ENCODE results near the gene CYP27A1.
"Not testable (repeated sequence)": the region's sequence is repeated elsewhere in the genome, so short reads cannot be mapped to it uniquely, and the experiment has no call there.

Gene CYP27A1

GRCh38 chr2:218831378-218831990 lies 49.5 kb downstream of the CYP27A1 start, which contains the start of gene PRKAG3:
Gene PRKAG3, minus strand, starts transcription at chr2:218831803.
- no peak for DNase-seq (ENCODE audit: low read depth in 2 of 2)

GRCh38 chr2:218832081-218832480 lies 50.1 kb downstream of the CYP27A1 start:
- no peak for DNase-seq (ENCODE audit: low read depth in 2 of 2)

GRCh38 chr2:218832520-218832919 lies 50.6 kb downstream of the CYP27A1 start:
- DNase-seq (ENCODE audit: low read depth in 2 of 2) = no peak

GRCh38 chr2:218833023-218833609 lies 51.2 kb downstream of the CYP27A1 start:
- DNase-seq (ENCODE audit: low read depth in 2 of 2) = no peak

GRCh38 chr2:218834685-218835084 lies 52.7 kb downstream of the CYP27A1 start:
- no peak for DNase-seq (ENCODE audit: low read depth in 2 of 2)

- no peak for DNase-seq (ENCODE audit: low read depth in 2 of 2)
Observed at GRCh38 chr2:218837495-218837894, 55.5 kb downstream of the CYP27A1 start.

- DNase-seq (ENCODE audit: low read depth in 2 of 2) = no peak
Observed at GRCh38 chr2:218839430-218839829, 57.5 kb downstream of the CYP27A1 start.

- no peak for DNase-seq (ENCODE audit: low read depth in 2 of 2)
Observed at GRCh38 chr2:218839888-218840287, 57.9 kb downstream of the CYP27A1 start.

GRCh38 chr2:218844334-218844733 lies 62.4 kb downstream of the CYP27A1 start:
- not testable (repeated sequence) for DNase-seq (ENCODE audit: low read depth in 2 of 2)

- DNase-seq (ENCODE audit: low read depth in 2 of 2) = not testable (repeated sequence)
Observed at GRCh38 chr2:218846963-218847362, 65.0 kb downstream of the CYP27A1 start.

- no peak for DNase-seq (ENCODE audit: low read depth in 2 of 2)
Observed at GRCh38 chr2:218849721-218850120, 67.8 kb downstream of the CYP27A1 start.

GRCh38 chr2:218850796-218851195 lies 68.8 kb downstream of the CYP27A1 start:
- DNase-seq (ENCODE audit: low read depth in 2 of 2) = no peak

GRCh38 chr2:218851286-218851685 lies 69.3 kb downstream of the CYP27A1 start:
- no peak for DNase-seq (ENCODE audit: low read depth in 2 of 2)

- peak; percentile 34 to 48 for DNase-seq (ENCODE audit: low read depth in 2 of 2)
Observed at GRCh38 chr2:218852911-218853667, 71.1 kb downstream of the CYP27A1 start.

- DNase-seq (ENCODE audit: low read depth in 2 of 2) = no peak
Observed at GRCh38 chr2:218853766-218854165, 71.8 kb downstream of the CYP27A1 start.

GRCh38 chr2:218854860-218855259 lies 72.9 kb downstream of the CYP27A1 start:
- no peak for DNase-seq (ENCODE audit: low read depth in 2 of 2)

- DNase-seq (ENCODE audit: low read depth in 2 of 2) = no peak
Observed at GRCh38 chr2:218855305-218856166, 73.6 kb downstream of the CYP27A1 start.

- no peak for DNase-seq (ENCODE audit: low read depth in 2 of 2)
Observed at GRCh38 chr2:218856167-218856895, 74.4 kb downstream of the CYP27A1 start.

GRCh38 chr2:218856896-218857243 lies 74.9 kb downstream of the CYP27A1 start:
- no peak for DNase-seq (ENCODE audit: low read depth in 2 of 2)

- no peak for DNase-seq (ENCODE audit: low read depth in 2 of 2)
Observed at GRCh38 chr2:218857371-218858137, 75.6 kb downstream of the CYP27A1 start.

- no peak for DNase-seq (ENCODE audit: low read depth in 2 of 2)
Observed at GRCh38 chr2:218858138-218858445, 76.1 kb downstream of the CYP27A1 start.

Data from stimulated activated CD8-positive, alpha-beta memory T cell treated with anti-CD3 and anti-CD28 coated beads, Interleukin-7, amount 100 ng/mL, for 4 hours (primary cell).